Heart right ventricle (tissue), 16 donors: ENCODE measurements around the gene ITGA6. TPM values are rescaled to one million over a fixed set of nuclear protein-coding genes. Genes with fewer than 3 reads are reported as not detected.

Experiments used
- ATAC-seq, 8 donors: fragments of 200-7000 bp; cut with Tn5 transposase; one replicate each; pipeline ENCODE4 v1.9.1; 2020; ENCODE audit warnings: mild to moderate bottlenecking in 8 of 8, moderate library complexity in 8 of 8, moderate number of reproducible peaks in 1 of 8
- DNase-seq, 2 donors: peaks; one replicate each; pipeline ENCODE4 v3.0.0-alpha.2; 2020
- H3K27ac ChIP-seq, 10 donors: fragments of 200-600 bp; sonication (generic) in 2 of 10; one replicate each; pipeline versions ENCODE4 v1.5.0 to v1.8.0; 2020 to 2022; ENCODE audit warnings: mild to moderate bottlenecking in 3 of 10
- H3K27me3 ChIP-seq, 7 donors: fragments of 200-600 bp; one replicate each; pipeline ENCODE4 v1.8.0; 2021 to 2022; ENCODE audit warnings: mild to moderate bottlenecking in 2 of 7
- H3K36me3 ChIP-seq, 9 donors: fragments of 200-600 bp; sonication (generic) in 1 of 9; one replicate each; pipeline versions ENCODE4 v1.5.0 to v1.8.0; 2020 to 2022; ENCODE audit warnings: mild to moderate bottlenecking in 2 of 9
- H3K4me1 ChIP-seq, 9 donors: fragments of 200-600 bp; sonication (generic) in 1 of 9; one replicate each; pipeline versions ENCODE4 v1.5.0 to v1.8.0; 2020 to 2022; ENCODE audit warnings: mild to moderate bottlenecking in 4 of 9
- H3K4me3 ChIP-seq, 10 donors: fragments of 200-600 bp; sonication (generic) in 2 of 10; one replicate each; pipeline versions ENCODE4 v1.5.0 to v1.8.0; 2020 to 2022; ENCODE audit warnings: mild to moderate bottlenecking in 7 of 10, moderate library complexity in 2 of 10
- H3K9me3 ChIP-seq, 11 donors: fragments of 200-600 bp in 10 of 11; sonication (generic) in 2 of 11; one replicate each; pipeline versions ENCODE4 v1.5.0 to v1.8.0; 2013 to 2022; ENCODE audit warnings: mild to moderate bottlenecking in 2 of 11, control low read depth in 1 of 11, moderate library complexity in 1 of 11
- WGBS, 2 donors: extraction: QIAGEN DNeasy Blood & Tissue Kit; methylation state at CpG; one replicate each; pipeline ENCODE4 v1.1.7; 2013; ENCODE audit warnings: inconsistent platforms in 1 of 2; 5-methylcytosine and 5-hydroxymethylcytosine counted together
- intact Hi-C, 10 donors: fragments of 100-400 bp; cut with DNase I; formaldehyde crosslinking; loops; one replicate each; pipeline versions ENCODE4 v1.11.1 to v1.14.2; 2022
- polyA plus RNA-seq, 2 donors: library from polyadenylated mRNA; stranded (reverse); fragments of 200-250 nt; gene quantifications; one replicate each; pipeline ENCODE4 v1.2.3, GENCODE V29; 2013
- total RNA-seq, 10 donors: library from RNA; stranded (reverse); fragmentation: NEBNext Ultra II Directional in 3 of 10; extraction: Animal tissue kit (Norgen Biotek cat#: 25700) in 3 of 10; gene quantifications; one replicate each; pipeline versions ENCODE4 v1.2.1 to v1.2.4, GENCODE V29; 2021 to 2023
- TF ChIP-seq, protein P1 (sequence below), 9 donors: fragments of 200-600 bp; sonication (generic) in 2 of 9; IDR thresholded peaks; one replicate each; pipeline versions ENCODE4 v1.5.0 to v1.8.0; 2021 to 2022; ENCODE audit warnings: antibody characterized with exemption in 9 of 9, mild to moderate bottlenecking in 5 of 9, moderate library complexity in 1 of 9
- donor health status: Arrhythmogenic right ventricular cardiomyopathy.
- donor health status: ischemic (EF 13 %, LVEDD 7.1; RV severe dilation, severe dysfunction).
- donor health status: healthy with polysubstance abuse.
- donor health status: DM: no; HTN: yes; CAD: no.
- donor health status: DM: no; HTN: no; CAD: no.
- donor health status: ischemic (EF 25% LVEDD 6.9; RV normal size, moderate dysfunction).
- donor health status: ischemic (EF 25% LVEDD 5.7; RV mildly dilated, moderate dysfunction).
- donor health status: healthy.
- donor health status: DM: yes; HTN: yes; CAD: no.
- donor health status: Ischemic cardiomyopathy.
- donor health status: ischemic (EF 35%, LVEDD 5.7; RV mildly dilated, moderate dysfunction).
- donor health status: nonischemic (EF 11% LVEDD 7.7; RV severe dilation, severe dysfunction).
- donor health status: DM: yes; HTN: yes; CAD: no.
- donor health status: PGD.
- donor health status: ischemic (EF 29% LVEDD 5.4; RV normal size, mild dysfunction).
- donor health status: nonischemic (EF 23%, LVEDD 6.1; RV moderate dilation, normal function).

Gene ITGA6
- total and polyA plus RNA-seq, 12 donors = 22.1 to 68.3 (median 45.1) TPM

- TF ChIP-seq, protein P1, sequence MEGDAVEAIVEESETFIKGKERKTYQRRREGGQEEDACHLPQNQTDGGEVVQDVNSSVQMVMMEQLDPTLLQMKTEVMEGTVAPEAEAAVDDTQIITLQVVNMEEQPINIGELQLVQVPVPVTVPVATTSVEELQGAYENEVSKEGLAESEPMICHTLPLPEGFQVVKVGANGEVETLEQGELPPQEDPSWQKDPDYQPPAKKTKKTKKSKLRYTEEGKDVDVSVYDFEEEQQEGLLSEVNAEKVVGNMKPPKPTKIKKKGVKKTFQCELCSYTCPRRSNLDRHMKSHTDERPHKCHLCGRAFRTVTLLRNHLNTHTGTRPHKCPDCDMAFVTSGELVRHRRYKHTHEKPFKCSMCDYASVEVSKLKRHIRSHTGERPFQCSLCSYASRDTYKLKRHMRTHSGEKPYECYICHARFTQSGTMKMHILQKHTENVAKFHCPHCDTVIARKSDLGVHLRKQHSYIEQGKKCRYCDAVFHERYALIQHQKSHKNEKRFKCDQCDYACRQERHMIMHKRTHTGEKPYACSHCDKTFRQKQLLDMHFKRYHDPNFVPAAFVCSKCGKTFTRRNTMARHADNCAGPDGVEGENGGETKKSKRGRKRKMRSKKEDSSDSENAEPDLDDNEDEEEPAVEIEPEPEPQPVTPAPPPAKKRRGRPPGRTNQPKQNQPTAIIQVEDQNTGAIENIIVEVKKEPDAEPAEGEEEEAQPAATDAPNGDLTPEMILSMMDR (IDR thresholded peaks at IDR 0.05) = no peak
- Histone ChIP-seq H3K4me1 (peaks cover 0 to 9% (median 0%) of the 10 kb centered on the region in 9 donors), H3K4me3 (no peak overlapping the region), H3K27me3 (no peaks in the 10 kb centered on the region), H3K36me3 (peaks cover 0 to 88% (median 3%) of the 10 kb centered on the region in 9 donors), H3K27ac (no peak overlapping the region), H3K9me3 (no peaks in the 10 kb centered on the region)
- DNase-seq (no peak), ATAC-seq (no peak)
- 85 to 86% methylated on average over 11 of the region's 11 CpGs for WGBS, 2 donors
- intact Hi-C loops = no loop called here
Measured at GRCh38 chr2:172470958-172471922, 43.9 kb downstream of the ITGA6 start.

- no peak overlapping the region for H3K4me3 ChIP-seq
- peaks cover 0 to 88% (median 3%) of the 10 kb centered on the region in 9 donors for H3K36me3 ChIP-seq
- no peak overlapping the region for H3K27ac ChIP-seq
- no peaks in the 10 kb centered on the region for H3K27me3 ChIP-seq
- no peak for ATAC-seq
- TF ChIP-seq, protein P1 (IDR thresholded peaks at IDR 0.05) = no peak
- peaks cover 0 to 9% (median 0%) of the 10 kb centered on the region in 9 donors for H3K4me1 ChIP-seq
- intact Hi-C loops = no loop called here
- 70 to 82% methylated on average over 12 of the region's 12 CpGs for WGBS, 2 donors
- no peak for DNase-seq
- no peaks in the 10 kb centered on the region for H3K9me3 ChIP-seq
Measured at GRCh38 chr2:172472446-172473033, 45.2 kb downstream of the ITGA6 start.

- ATAC-seq (no peak), DNase-seq (no peak)
- H3K9me3 ChIP-seq = no peaks in the 10 kb centered on the region
- no peak overlapping the region for H3K27ac ChIP-seq
- peaks cover 0 to 88% (median 3%) of the 10 kb centered on the region in 9 donors for H3K36me3 ChIP-seq
- TF ChIP-seq, protein P1 (IDR thresholded peaks at IDR 0.05) = no peak
- no peak overlapping the region for H3K4me3 ChIP-seq
- no peaks in the 10 kb centered on the region for H3K27me3 ChIP-seq
- intact Hi-C loops = no loop called here
- H3K4me1 ChIP-seq = peaks cover 0 to 9% (median 0%) of the 10 kb centered on the region in 9 donors
Measured at GRCh38 chr2:172473167-172473566, 45.8 kb downstream of the ITGA6 start.

DNA sequence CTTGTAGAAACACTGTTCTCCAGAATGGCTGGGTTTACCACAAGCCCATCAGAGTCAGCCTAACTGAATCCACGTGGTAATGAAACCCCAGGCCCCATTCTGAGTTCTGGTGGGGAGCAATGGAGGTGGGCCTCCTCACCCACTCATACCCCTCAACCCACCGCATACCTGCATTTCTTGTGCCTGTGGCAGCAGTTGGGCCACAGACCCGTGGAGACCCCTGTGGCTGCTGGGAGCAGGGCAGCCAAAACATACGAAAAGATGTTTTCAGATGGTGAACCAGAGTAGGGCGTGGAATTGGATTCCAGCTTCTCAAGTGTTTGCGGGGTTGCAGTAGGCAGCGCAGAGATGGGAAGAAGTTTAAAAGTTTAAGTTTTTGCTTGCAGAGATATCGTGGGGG, 51.0 kb downstream of the ITGA6 start:
- TF ChIP-seq, protein P1 (IDR thresholded peaks at IDR 0.05) = no peak
- intact Hi-C loops = no loop called here
- 91 to 94% methylated on average over 8 of the region's 8 CpGs for WGBS, 2 donors
- ATAC-seq (no peak), DNase-seq (no peak)
- H3K36me3 ChIP-seq = peaks cover 0 to 87% (median 3%) of the 10 kb centered on the region in 9 donors
- peaks cover 0 to 34% (median 18%) of the 10 kb centered on the region in 9 donors for H3K4me1 ChIP-seq
- no peak overlapping the region for H3K4me3 ChIP-seq
- no peaks in the 10 kb centered on the region for H3K27me3 ChIP-seq
- H3K9me3 ChIP-seq = no peaks in the 10 kb centered on the region
- no peak overlapping the region for H3K27ac ChIP-seq
